KBM-7 (cell line): ENCODE results near the gene SLC6A8.

Experiments used
- DNase-seq: peaks from one replicate; pipeline ENCODE4 v3.0.0-alpha.2; 2015
- in situ Hi-C: fragments of 300-500 bp; cut with MboI; formaldehyde crosslinking; loops from 2 replicates; pipeline ENCODE4 v1.14.3; 2020; ENCODE audit warnings: low sequenced_read_pairs, low pct_unique_long_range_greater_than_20kb, mixed read lengths

The SLC6A8 gene

GRCh38 chrX:153647461-153648357 lies 40.0 kb upstream of the SLC6A8 start:
- in situ Hi-C loops: no loop called here
- DNase-seq: peak; percentile 29

- in situ Hi-C loops: no loop called here
- no peak for DNase-seq
These were observed 39.2 kb upstream of the SLC6A8 start for GRCh38 chrX:153648358-153649177.

- in situ Hi-C loops: no loop called here
- peak; percentile 63 for DNase-seq
These were observed 38.4 kb upstream of the SLC6A8 start for GRCh38 chrX:153649178-153649914.

DNA sequence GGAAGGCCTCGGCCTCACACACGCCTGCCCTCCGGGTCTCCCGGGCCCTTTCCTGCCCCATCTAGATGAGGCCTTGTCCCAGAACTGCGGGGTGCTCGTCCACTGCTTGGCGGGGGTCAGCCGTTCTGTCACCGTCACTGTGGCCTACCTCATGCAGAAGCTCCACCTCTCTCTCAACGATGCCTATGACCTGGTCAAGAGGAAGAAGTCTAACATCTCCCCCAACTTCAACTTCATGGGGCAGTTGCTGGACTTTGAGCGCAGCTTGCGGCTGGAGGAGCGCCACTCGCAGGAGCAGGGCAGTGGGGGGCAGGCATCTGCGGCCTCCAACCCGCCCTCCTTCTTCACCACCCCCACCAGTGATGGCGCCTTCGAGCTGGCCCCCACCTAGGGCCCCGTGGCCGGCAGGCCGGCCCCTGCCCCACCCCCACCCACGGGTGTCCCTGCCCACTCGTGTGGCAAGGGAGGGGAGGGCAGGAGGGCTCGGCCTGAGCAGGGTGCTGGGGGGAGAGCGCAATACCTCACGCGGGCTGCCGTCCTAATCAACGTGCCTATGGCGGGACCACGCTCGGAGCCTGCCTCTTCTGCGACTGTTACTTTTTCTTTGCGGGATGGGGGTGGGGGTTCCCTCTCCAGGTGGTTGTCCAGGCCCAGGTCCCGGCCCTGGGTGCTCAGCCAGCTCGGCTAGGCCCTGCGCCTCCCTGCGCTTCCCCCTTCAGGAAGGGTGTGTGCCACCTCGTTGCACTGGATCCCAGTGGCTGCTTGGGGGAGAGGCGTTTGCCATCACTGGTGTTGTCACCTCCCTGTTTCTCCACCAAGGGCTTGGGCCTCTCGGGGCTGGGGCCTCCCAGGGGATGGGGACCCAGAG lies 37.6 kb upstream of the SLC6A8 start:
- DNase-seq: no peak
- in situ Hi-C loops: loop anchor here (25.0 kb wide), 2 partner anchors 88 to 688 kb away; no protein-coding TSS in a partner anchor

DNA sequence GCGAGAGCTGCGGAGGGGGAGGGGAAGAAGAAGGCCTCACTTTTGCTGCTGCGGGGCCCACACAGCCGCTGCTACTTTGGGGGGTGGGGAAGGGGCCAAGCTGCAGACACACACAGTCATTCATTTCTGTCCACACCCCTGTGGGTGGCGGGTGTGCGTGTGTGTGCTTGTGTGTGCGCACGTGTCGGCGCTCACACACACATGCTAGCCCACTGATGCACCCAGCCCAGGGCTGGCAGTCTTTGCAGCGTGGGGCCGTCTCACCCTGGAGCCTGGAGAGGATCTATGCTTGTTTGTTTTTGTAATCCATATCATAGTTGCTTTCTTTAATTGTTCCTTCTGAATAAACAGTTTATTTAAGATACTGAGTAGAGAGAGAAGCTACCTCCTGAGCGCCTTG lies 36.8 kb upstream of the SLC6A8 start:
- DNase-seq: no peak
- in situ Hi-C loops: loop anchor here (25.0 kb wide), 2 partner anchors 89 to 689 kb away; no protein-coding TSS in a partner anchor

GRCh38 chrX:153651540-153652079 lies 36.1 kb upstream of the SLC6A8 start:
- in situ Hi-C loops: loop anchor here (25.0 kb wide), 2 partner anchors 89 to 689 kb away; no protein-coding TSS in a partner anchor
- peak; percentile 48 for DNase-seq

- DNase-seq: no peak
- in situ Hi-C loops: loop anchor here (25.0 kb wide), 2 partner anchors 91 to 691 kb away; no protein-coding TSS in a partner anchor
These were observed 34.2 kb upstream of the SLC6A8 start for GRCh38 chrX:153653556-153653955.

DNA sequence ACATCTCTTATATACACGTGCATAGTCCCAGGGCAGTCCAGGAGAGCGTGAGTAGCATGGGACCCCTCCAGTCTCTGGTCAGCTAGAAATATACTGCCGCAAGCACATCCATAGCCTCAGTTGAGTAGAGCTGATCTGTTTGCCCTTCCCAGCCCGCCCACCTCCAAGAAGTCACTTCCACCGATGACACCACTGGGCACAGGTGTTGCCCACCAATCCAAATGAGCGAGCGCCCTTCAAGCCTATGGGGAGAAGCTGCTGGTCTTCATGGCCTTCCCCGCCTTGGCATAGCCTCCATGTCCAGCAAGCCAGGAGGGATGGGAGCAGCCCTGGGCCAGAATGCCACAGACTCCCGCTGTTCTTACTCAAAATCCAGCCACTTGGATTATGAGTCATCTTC lies 30.6 kb upstream of the SLC6A8 start:
- in situ Hi-C loops: loop anchor here (25.0 kb wide), 2 partner anchors 95 to 695 kb away; no protein-coding TSS in a partner anchor
- no peak for DNase-seq

GRCh38 chrX:153659268-153659667 lies 28.5 kb upstream of the SLC6A8 start:
- DNase-seq: no peak
- in situ Hi-C loops: loop anchor here (25.0 kb wide), 2 partner anchors 97 to 697 kb away; no protein-coding TSS in a partner anchor

- in situ Hi-C loops: loop anchor here (25.0 kb wide), 2 partner anchors 100 to 700 kb away; no protein-coding TSS in a partner anchor
- DNase-seq: peak; percentile 91
These were observed 25.5 kb upstream of the SLC6A8 start for GRCh38 chrX:153662266-153662665.

- in situ Hi-C loops: loop anchor here (25.0 kb wide), 2 partner anchors 104 to 704 kb away; no protein-coding TSS in a partner anchor
- DNase-seq: no peak
These were observed 21.9 kb upstream of the SLC6A8 start for GRCh38 chrX:153665726-153666306.

- in situ Hi-C loops: loop anchor here (25.0 kb wide), 2 partner anchors 105 to 705 kb away; no protein-coding TSS in a partner anchor
These were observed 20.3 kb upstream of the SLC6A8 start for GRCh38 chrX:153667281-153667955.

DNA sequence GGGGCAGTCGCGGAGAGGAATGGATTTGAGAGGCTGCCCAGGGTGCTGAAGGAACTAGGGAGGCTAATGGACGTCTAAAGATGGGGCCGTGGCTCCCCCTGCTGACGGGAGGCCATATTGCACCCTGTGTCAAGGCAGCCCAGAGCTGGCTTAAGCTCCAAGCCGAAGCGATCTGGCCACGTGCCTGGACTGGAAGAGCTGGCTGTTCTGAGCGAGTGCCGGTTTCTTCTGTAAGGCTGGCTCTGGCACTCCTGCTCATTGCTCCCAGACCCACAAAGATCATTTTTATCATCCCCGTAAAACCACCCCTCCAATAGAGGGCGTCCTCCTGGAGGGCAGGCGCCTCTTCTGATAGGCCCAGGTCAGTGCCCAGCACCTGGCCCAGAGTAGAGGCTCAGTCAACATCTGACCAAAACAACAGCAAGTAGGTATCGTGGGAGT lies 19.8 kb upstream of the SLC6A8 start:
- DNase-seq: peak; percentile 95
- in situ Hi-C loops: loop anchor here (25.0 kb wide), 2 partner anchors 106 to 706 kb away; no protein-coding TSS in a partner anchor

More at GRCh38 chrX:153667281-153667955, 20.3 kb upstream of the SLC6A8 start:
- DNase-seq: no peak

GRCh38 chrX:153668423-153669173 lies 19.1 kb upstream of the SLC6A8 start:
- DNase-seq: no peak
- in situ Hi-C loops: loop anchor here (25.0 kb wide), 2 partner anchors 106 to 706 kb away; no protein-coding TSS in a partner anchor

DNA sequence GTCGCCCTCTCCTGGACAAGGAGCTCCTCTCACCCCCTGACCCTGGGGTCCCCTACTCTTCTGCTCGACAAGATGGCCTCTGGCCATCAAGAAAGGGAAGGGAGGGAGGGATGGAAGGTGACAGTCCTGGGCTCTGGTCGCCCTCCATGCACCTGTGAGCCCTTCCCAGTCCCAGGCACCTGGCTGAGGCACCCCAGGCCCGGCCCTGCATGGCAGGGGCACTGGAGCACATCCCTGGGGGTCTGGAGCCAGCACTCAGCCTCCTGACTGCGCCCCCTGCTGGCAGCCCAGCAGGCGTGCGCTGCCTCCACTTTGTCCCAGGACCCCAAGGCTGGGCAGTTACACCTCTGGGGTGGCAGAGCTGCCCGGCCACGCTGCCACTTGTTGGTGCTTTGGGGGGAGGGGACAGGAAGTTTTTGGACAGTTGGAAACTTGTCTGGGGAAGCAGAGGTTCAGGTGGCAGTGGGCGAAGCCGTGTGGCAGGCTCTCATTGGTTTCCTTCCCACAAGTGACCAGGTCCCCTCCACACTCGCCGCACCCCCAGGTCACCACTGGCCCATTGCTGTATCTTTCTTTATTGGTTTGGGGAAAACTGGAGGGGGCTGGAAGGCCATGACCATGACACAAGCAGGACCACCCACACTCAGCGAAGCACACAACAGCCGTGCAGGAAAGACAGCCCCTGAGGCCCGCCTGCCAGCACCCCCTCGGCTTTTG lies 18.4 kb upstream of the SLC6A8 start:
- DNase-seq: peak; percentile 83
- in situ Hi-C loops: loop anchor here (25.0 kb wide), 2 partner anchors 107 to 707 kb away; no protein-coding TSS in a partner anchor
